ENCODE results near the gene MTR. TPM values are rescaled to one million over a fixed set of nuclear protein-coding genes. Genes with fewer than 3 reads are reported as not detected.
"Not testable (repeated sequence)": the region's sequence is repeated elsewhere in the genome, so short reads cannot be mapped to it uniquely, and the experiment has no call there.

MTR gene
- total RNA-seq, 1 experiment from 2014 or later, result 27.5 TPM

GRCh38 chr1:236908669-236909068, 113.6 kb downstream of the MTR start:
- Mint-ChIP-seq H3K4me3 (no peak overlapping the region), H3K4me1 (peaks cover 2% of the 10 kb centered on the region), H3K27me3 (ENCODE audit: low read depth) (peaks cover 9% of the 10 kb centered on the region; the same call in 1 of the 2 replicates), H3K36me3 (peaks cover 9% of the 10 kb centered on the region), H3K9me3 (peaks cover 20% of the 10 kb centered on the region), H3K27ac (no peak overlapping the region)
- ATAC-seq, result no peak
- TF ChIP-seq ATF1 (CRISPR knock-in tag; IDR thresholded peaks at IDR 0.05) (no peak), CBFB (CRISPR knock-in tag; IDR thresholded peaks at IDR 0.05; ENCODE audit: low read depth) (no peak), CDX4 (CRISPR knock-in tag; IDR thresholded peaks at IDR 0.05; ENCODE audit: borderline replicate concordance) (no peak), JAZF1 (CRISPR knock-in tag; IDR thresholded peaks at IDR 0.05) (no peak), ZNF232 (CRISPR knock-in tag; IDR thresholded peaks at IDR 0.05) (no peak), ZNF425 (CRISPR knock-in tag; conservative IDR thresholded peaks at IDR 0.05) (no peak), FOXP1 (CRISPR knock-in tag; IDR thresholded peaks at IDR 0.05; ENCODE audit: borderline replicate concordance) (no peak), FOXJ3 (CRISPR knock-in tag; IDR thresholded peaks at IDR 0.05; ENCODE audit: borderline replicate concordance) (no peak), PRDM15 (CRISPR knock-in tag; IDR thresholded peaks at IDR 0.05) (no peak), SOX15 (CRISPR knock-in tag; IDR thresholded peaks at IDR 0.05) (no peak), TEAD4 (CRISPR knock-in tag; IDR thresholded peaks at IDR 0.05) (no peak), ZNF317 (CRISPR knock-in tag; IDR thresholded peaks at IDR 0.05; ENCODE audit: borderline replicate concordance, low read depth) (no peak), ZNF121 (CRISPR knock-in tag; IDR thresholded peaks at IDR 0.05) (no peak), EMX1 (CRISPR knock-in tag; IDR thresholded peaks at IDR 0.05) (no peak), ZNF219 (CRISPR knock-in tag; IDR thresholded peaks at IDR 0.05; ENCODE audit: borderline replicate concordance) (no peak)
- CTCF ChIA-PET, result no interaction called here
- POLR2A ChIA-PET, result interaction anchor here (0.6 kb wide), 1 partner anchor 308 kb away, joined by 3 read pairs; no protein-coding TSS in a partner anchor
- no peak for DNase-seq (ENCODE audit: low spot score)

GRCh38 chr1:236911047-236911446, 116.0 kb downstream of the MTR start:
- Mint-ChIP-seq H3K9me3 (peaks cover 29% of the 10 kb centered on the region), H3K36me3 (peaks cover 16% of the 10 kb centered on the region)
- CTCF ChIA-PET; ATAC-seq; H3K4me3 Mint-ChIP-seq; H3K27ac Mint-ChIP-seq; H3K27me3 Mint-ChIP-seq (ENCODE audit: low read depth); POLR2A ChIA-PET; DNase-seq (ENCODE audit: low spot score); H3K4me1 Mint-ChIP-seq: not testable (repeated sequence)

GRCh38 chr1:236913371-236914037, 118.4 kb downstream of the MTR start:
- no peak for ATAC-seq
- TF ChIP-seq PRDM15 (CRISPR knock-in tag; IDR thresholded peaks at IDR 0.05), result no peak
- H3K4me3 Mint-ChIP-seq, result no peak overlapping the region
- H3K27ac Mint-ChIP-seq, result no peak overlapping the region
- peaks cover 31% of the 10 kb centered on the region for H3K36me3 Mint-ChIP-seq
- peaks cover 41% of the 10 kb centered on the region for H3K9me3 Mint-ChIP-seq
- ChIA-PET POLR2A (no interaction called here), CTCF (no interaction called here)
- H3K27me3 Mint-ChIP-seq (ENCODE audit: low read depth), result peaks cover 6% of the 10 kb centered on the region
- DNase-seq (ENCODE audit: low spot score), result no peak
- H3K4me1 Mint-ChIP-seq, result no peaks in the 10 kb centered on the region

Data from WTC11 (cell line).